Measurements from ENCODE around the gene ZMIZ1. TPM values are rescaled to one million over a fixed set of nuclear protein-coding genes. Genes with fewer than 3 reads are reported as not detected.

Gene ZMIZ1
- polyA plus RNA-seq, 1 donor from 2014 or later, result 26.8 TPM

DNA sequence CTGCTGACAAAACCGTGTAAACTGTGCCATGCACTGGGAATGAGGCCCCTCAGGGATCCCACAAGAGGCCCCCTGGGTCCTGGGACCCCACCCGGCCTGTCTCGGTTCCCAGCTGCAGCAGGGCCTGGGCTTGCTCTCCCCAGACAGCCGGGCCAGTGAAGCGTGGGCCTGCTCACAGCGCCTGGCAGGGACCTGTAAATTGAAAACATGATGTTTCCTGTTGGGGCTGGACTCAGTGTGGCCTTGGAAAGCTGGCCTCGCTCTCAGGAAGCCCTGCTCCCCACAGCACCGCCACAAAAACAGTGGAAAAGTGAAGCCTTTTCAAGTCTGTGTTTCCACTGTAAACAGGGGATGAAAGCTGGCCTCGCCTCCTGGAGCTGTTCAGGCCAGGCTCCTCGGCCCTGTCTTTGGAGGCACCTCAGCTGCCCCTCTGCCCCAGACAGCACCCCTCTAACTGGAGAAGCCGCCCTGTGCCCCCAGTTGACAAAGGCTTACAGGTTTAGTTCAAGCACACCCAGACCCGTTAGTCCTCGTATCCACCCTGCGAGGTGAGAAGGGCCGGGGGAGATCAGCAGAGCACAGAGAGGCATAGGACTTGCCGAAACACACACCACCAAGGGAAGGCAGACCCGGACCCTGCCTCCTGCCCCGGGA, 108.3 kb downstream of the ZMIZ1 start:
- Histone ChIP-seq H3K36me3 (ENCODE audit: insufficient read depth, low read length) (no peaks in the 10 kb centered on the region), H3K9me3 (ENCODE audit: low read length) (no peaks in the 10 kb centered on the region), H3K27me3 (ENCODE audit: insufficient read depth, low read depth, low read length) (no peaks in the 10 kb centered on the region), H3K4me3 (ENCODE audit: low read length) (no peak overlapping the region), H2AFZ (ENCODE audit: low read depth, low read length) (no peak overlapping the region), H4K20me1 (ENCODE audit: insufficient read depth) (no peaks in the 10 kb centered on the region), H3F3A (ENCODE audit: insufficient read depth, low read length, poor library complexity, severe bottlenecking) (no peaks in the 10 kb centered on the region), H3K9me2 (ENCODE audit: insufficient read depth, low read length) (no peaks in the 10 kb centered on the region), H3K9ac (ENCODE audit: low read length) (no peak overlapping the region), H3K4me2 (ENCODE audit: low read length) (no peak overlapping the region), H3K79me2 (replicated peaks; ENCODE audit: insufficient read depth, low read length) (peaks cover 23% of the 10 kb centered on the region), H3K27ac (ENCODE audit: low read length) (no peak overlapping the region)
- TF ChIP-seq EP300 (conservative IDR thresholded peaks at IDR 0.05; ENCODE audit: poor library complexity, severe bottlenecking), result no peak
- TF ChIP-seq CTCF (IDR thresholded peaks at IDR 0.05; ENCODE audit: poor library complexity, severe bottlenecking), result no peak
- TF ChIP-seq SMC3 (conservative IDR thresholded peaks at IDR 0.05; ENCODE audit: poor library complexity), result no peak
- no peak for TF ChIP-seq RAD21 (conservative IDR thresholded peaks at IDR 0.05)
- TF ChIP-seq TAF1 (IDR thresholded peaks at IDR 0.05; ENCODE audit: low read depth), result no peak
- no peak for TF ChIP-seq REST (IDR thresholded peaks at IDR 0.05; ENCODE audit: borderline replicate concordance)
- no peak for TF ChIP-seq MXI1 (conservative IDR thresholded peaks at IDR 0.05; ENCODE audit: poor library complexity, severe bottlenecking)
- no peak for TF ChIP-seq POLR2AphosphoS5 (IDR thresholded peaks at IDR 0.05)

DNA sequence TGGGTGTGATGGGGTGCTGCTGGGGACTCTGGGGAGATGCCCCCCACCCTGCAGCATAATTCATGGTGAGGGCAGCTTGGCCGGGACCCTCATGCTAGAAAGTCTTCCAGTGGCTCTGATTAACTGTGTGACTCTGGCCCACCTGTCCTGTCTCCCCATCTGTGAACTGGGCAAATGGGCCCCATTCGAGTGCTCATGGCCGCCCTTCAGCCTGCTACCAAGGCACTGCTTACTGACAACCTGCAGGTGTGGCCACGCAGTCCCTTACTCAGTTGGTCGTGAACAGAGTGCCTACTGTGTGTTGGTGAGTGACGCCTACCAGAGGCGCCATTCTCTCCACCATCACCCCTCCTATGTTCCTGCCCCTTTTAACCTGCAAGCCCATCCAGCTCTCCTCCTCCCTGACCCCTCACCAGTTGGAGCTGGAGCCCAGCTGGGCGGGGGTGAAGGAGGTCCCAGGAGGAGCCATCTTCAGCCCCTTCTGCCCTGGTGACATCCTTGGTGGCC, 109.4 kb downstream of the ZMIZ1 start:
- Histone ChIP-seq H3K9me2 (ENCODE audit: insufficient read depth, low read length) (no peaks in the 10 kb centered on the region), H4K20me1 (ENCODE audit: insufficient read depth) (no peaks in the 10 kb centered on the region), H3K27ac (ENCODE audit: low read length) (peak overlapping the region; percentile 48), H3K27me3 (ENCODE audit: insufficient read depth, low read depth, low read length) (no peaks in the 10 kb centered on the region), H2AFZ (ENCODE audit: low read depth, low read length) (no peak overlapping the region), H3K4me3 (ENCODE audit: low read length) (peak overlapping the region; percentile 56), H3K4me2 (ENCODE audit: low read length) (no peak overlapping the region), H3K9me3 (ENCODE audit: low read length) (no peaks in the 10 kb centered on the region), H3K36me3 (ENCODE audit: insufficient read depth, low read length) (no peaks in the 10 kb centered on the region), H3K79me2 (replicated peaks; ENCODE audit: insufficient read depth, low read length) (peaks cover 24% of the 10 kb centered on the region), H3K9ac (ENCODE audit: low read length) (peak overlapping the region; percentile 5), H3F3A (ENCODE audit: insufficient read depth, low read length, poor library complexity, severe bottlenecking) (no peaks in the 10 kb centered on the region)
- TF ChIP-seq MXI1 (conservative IDR thresholded peaks at IDR 0.05; ENCODE audit: poor library complexity, severe bottlenecking), result no peak
- no peak for TF ChIP-seq EZH2 (IDR thresholded peaks at IDR 0.05; ENCODE audit: borderline replicate concordance, insufficient read depth, low read length, poor library complexity, severe bottlenecking)
- no peak for TF ChIP-seq TAF1 (IDR thresholded peaks at IDR 0.05; ENCODE audit: low read depth)
- TF ChIP-seq RAD21 (conservative IDR thresholded peaks at IDR 0.05), result no peak
- no peak for TF ChIP-seq SMC3 (conservative IDR thresholded peaks at IDR 0.05; ENCODE audit: poor library complexity)
- no peak for TF ChIP-seq EP300 (conservative IDR thresholded peaks at IDR 0.05; ENCODE audit: poor library complexity, severe bottlenecking)
- TF ChIP-seq CTCF (IDR thresholded peaks at IDR 0.05; ENCODE audit: poor library complexity, severe bottlenecking), result no peak
- no peak for TF ChIP-seq REST (IDR thresholded peaks at IDR 0.05; ENCODE audit: borderline replicate concordance)
- no peak for TF ChIP-seq POLR2AphosphoS5 (IDR thresholded peaks at IDR 0.05)
